ENCODE measurements around the gene SEMA3B. TPM values are rescaled to one million over a fixed set of nuclear protein-coding genes. Genes with fewer than 3 reads are reported as not detected.

SEMA3B gene
- total and polyA plus RNA-seq, 2 of the 4 experiments (the other 2 are of a cell fraction): 4.3 to 29.3 TPM

GRCh38 chr3:50239649-50240048 lies 29.3 kb upstream of the SEMA3B start:
- H3K18ac ChIP-seq (ENCODE audit: low read depth, low read length): no peak overlapping the region
- H3K27ac ChIP-seq (ENCODE audit: insufficient read depth, low read length): no peak overlapping the region
- H4K8ac ChIP-seq (ENCODE audit: low read depth in 2 of 2, low read length in 2 of 2): no peak overlapping the region; a peak in 1 of 4 replicates
- ChIA-PET POLR2A (ENCODE audit: unreplicated experiment) (no interaction called here), CTCF (no interaction called here)
- H2BK15ac ChIP-seq (ENCODE audit: low read depth, low read length): no peak overlapping the region
- in situ Hi-C loops (cut with MboI; ENCODE audit: low sequenced_read_pairs): no loop called here
- no peaks in the 10 kb centered on the region for H3K27me3 ChIP-seq (ENCODE audit: control insufficient read depth, insufficient read depth, low read length)
- peaks cover 80% of the 10 kb centered on the region for H4K20me1 ChIP-seq (ENCODE audit: insufficient read depth, low read length)
- no peak overlapping the region for H3K4ac ChIP-seq (ENCODE audit: low read depth, low read length)
- H2AFZ ChIP-seq (replicated peaks; ENCODE audit: low read length, poor library complexity): no peak overlapping the region
- H3K4me1 ChIP-seq (ENCODE audit: control insufficient read depth, insufficient read depth, low read length): peaks cover 35% of the 10 kb centered on the region
- no peak overlapping the region for H3K14ac ChIP-seq (replicated peaks; ENCODE audit: low read depth, low read length)
- H2BK5ac ChIP-seq (ENCODE audit: low read depth, low read length, poor library complexity, severe bottlenecking): no peak overlapping the region
- no peaks in the 10 kb centered on the region for H3K9me3 ChIP-seq (ENCODE audit: control insufficient read depth, insufficient read depth, low read length)
- no TSS peak for BruUV-seq (replicated peaks)
- no peak overlapping the region for H3K4me2 ChIP-seq (ENCODE audit: low read depth, low read length)
- ATAC-seq (ENCODE audit: low read depth) (no peak), DNase-seq (no peak)
- no peak overlapping the region for H2BK120ac ChIP-seq (ENCODE audit: low read depth, low read length)
- H2BK20ac ChIP-seq (ENCODE audit: low read depth, low read length): no peak overlapping the region
- dilution Hi-C loops (cut with HindIII; ENCODE audit: low sequenced_read_pairs, unreplicated experiment): no loop called here
- H3K9ac ChIP-seq (ENCODE audit: low read depth, low read length): 0 out of 2 replicates have a peak overlapping the region, but pooled peaks have one; percentile 11
- peaks cover 0 to 61% of the 10 kb centered on the region in 2 experiments; a peak in 2 of 4 replicates for H3K79me1 ChIP-seq (ENCODE audit: low read depth in 1 of 2, low read length in 2 of 2)
- H4K5ac ChIP-seq (ENCODE audit: low read depth, low read length): no peak overlapping the region
- H3K4me3 ChIP-seq (ENCODE audit: insufficient read depth, low read depth, low read length): no peak overlapping the region
- H3K23ac ChIP-seq (ENCODE audit: low read depth, low read length): 0 out of 2 replicates have a peak overlapping the region, but pooled peaks have one; percentile 20
- peak overlapping the region; percentile 8; the same call in 1 of the 2 replicates for H2AK5ac ChIP-seq (ENCODE audit: low read depth, low read length)
- peaks cover 10% of the 10 kb centered on the region for H3K9me1 ChIP-seq (ENCODE audit: insufficient read depth, low read length)
- peaks cover 21% of the 10 kb centered on the region for H3K36me3 ChIP-seq (ENCODE audit: control insufficient read depth, insufficient read depth, low read length)
- no peak overlapping the region for H4K91ac ChIP-seq (ENCODE audit: insufficient read depth, low read depth, low read length)
- H3K56ac ChIP-seq (ENCODE audit: extremely low read depth, insufficient read depth, low read length): no peak overlapping the region
- intact Hi-C loops (cut with micrococcal nuclease): no loop called here
- no peak overlapping the region for H2AK9ac ChIP-seq (replicated peaks; ENCODE audit: low read depth, low read length, poor library complexity)
- TF ChIP-seq RAD21 (IDR thresholded peaks at IDR 0.05; ENCODE audit: low read length): no peak
- no peak for TF ChIP-seq NFE2L2 (IDR thresholded peaks at IDR 0.05; ENCODE audit: low read depth, low read length)
- TF ChIP-seq BHLHE40 (IDR thresholded peaks at IDR 0.05; ENCODE audit: low read depth, low read length): no peak
- TF ChIP-seq CTCF (conservative IDR thresholded peaks at IDR 0.05; ENCODE audit: low read depth, low read length): no peak
- TF ChIP-seq MAZ (IDR thresholded peaks at IDR 0.05; ENCODE audit: borderline replicate concordance, low read depth, low read length): no peak
- no peak for TF ChIP-seq MXI1 (IDR thresholded peaks at IDR 0.05; ENCODE audit: borderline replicate concordance, low read depth, low read length)
- no peak for TF ChIP-seq CHD1 (IDR thresholded peaks at IDR 0.05; ENCODE audit: low read depth, low read length)
- TF ChIP-seq FOS (IDR thresholded peaks at IDR 0.05; ENCODE audit: low read depth, low read length): no peak
- TF ChIP-seq USF2 (IDR thresholded peaks at IDR 0.05; ENCODE audit: low read depth, low read length): no peak
- no peak for TF ChIP-seq RFX5 (IDR thresholded peaks at IDR 0.05; ENCODE audit: low read depth, low read length)
- no peak for TF ChIP-seq RCOR1 (IDR thresholded peaks at IDR 0.05; ENCODE audit: insufficient replicate concordance, low read length)
- TF ChIP-seq ELK1 (IDR thresholded peaks at IDR 0.05; ENCODE audit: borderline replicate concordance, low read depth, low read length): no peak
- TF ChIP-seq POLR2A (IDR thresholded peaks at IDR 0.05; ENCODE audit: low read depth, low read length): no peak
- no peak for TF ChIP-seq MAFK (IDR thresholded peaks at IDR 0.05; ENCODE audit: low read depth, low read length)
- TF ChIP-seq SMC3 (IDR thresholded peaks at IDR 0.05; ENCODE audit: low read depth, low read length): no peak
- TF ChIP-seq CEBPB (IDR thresholded peaks at IDR 0.05; ENCODE audit: low read depth, low read length): no peak
- 40% methylated on average over 1 of the region's 4 CpGs; no CpG with 5 or more reads in 1 of the 2 experiments for WGBS, 2 experiments (ENCODE audit: extremely low coverage in 2 of 2, insufficient read length in 1 of 2)
